ENCODE results near the gene FRY.

The FRY gene

GRCh38 chr13:32187651-32188050 is 156.1 kb downstream of the FRY start:
- no peak for DNase-seq

- DNase-seq, result no peak
Measured at GRCh38 chr13:32191452-32191998, 160.0 kb downstream of the FRY start.

GRCh38 chr13:32195713-32196112 is 164.1 kb downstream of the FRY start:
- DNase-seq, result no peak

DNA sequence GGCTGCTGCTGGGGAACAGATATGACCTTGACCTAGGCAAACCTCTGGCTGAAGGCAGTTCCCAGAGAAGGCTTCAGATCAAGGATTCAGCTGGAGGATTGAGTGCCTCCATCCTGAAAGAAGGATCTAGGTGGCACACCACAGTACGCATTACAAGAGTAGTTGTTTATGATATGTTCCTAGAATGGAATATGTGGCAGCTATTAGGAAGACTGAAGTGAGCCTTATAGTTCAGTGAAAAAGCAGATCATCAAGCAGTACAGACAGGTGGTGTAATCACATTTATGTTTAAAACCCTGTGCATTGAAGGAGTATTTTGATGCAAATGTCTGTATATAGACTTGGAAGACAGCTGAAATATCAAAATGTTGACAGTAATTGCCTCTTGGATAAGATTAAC is 167.6 kb downstream of the FRY start:
- no peak for DNase-seq

DNA sequence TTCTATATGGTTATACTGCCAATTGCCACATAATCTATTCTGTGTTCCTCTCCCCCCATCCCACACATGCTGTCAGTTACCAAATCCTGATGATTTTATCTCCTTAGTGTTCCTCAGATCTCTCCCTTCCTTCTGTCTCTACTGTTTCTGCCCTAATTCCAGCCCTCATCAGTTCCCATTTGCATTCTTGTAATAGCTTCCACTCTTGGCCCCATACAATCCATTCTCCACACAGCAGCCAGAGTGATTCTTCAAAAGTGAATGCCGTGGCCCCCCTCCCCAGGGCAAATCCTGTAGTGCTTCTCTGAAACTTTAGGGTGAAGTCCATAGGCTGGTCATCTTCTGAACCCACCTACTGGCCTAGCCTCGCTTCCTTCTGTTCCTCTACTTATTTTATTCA is 169.2 kb downstream of the FRY start:
- no peak for DNase-seq

DNA sequence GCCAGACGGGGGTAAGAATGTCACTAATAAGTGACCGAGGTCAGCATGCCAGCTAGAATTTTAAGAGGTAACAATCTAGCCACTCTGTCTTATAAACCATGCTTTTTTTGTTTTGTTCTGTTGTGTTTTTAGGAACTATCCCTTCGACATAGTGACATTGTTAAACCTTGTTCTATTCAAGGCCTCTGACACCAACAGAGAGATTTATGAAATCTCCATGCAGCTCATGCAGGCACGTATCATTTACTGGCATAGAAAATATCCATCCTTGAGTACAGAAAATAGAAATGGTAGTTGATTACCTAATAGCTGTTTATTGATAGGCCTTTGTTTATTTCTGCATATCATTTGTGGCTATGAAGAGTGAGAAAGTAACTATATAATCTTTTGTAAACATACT is 170.2 kb downstream of the FRY start:
- DNase-seq, result no peak

- no peak for DNase-seq
Measured at GRCh38 chr13:32202268-32202667, 170.7 kb downstream of the FRY start.

- DNase-seq, result no peak
Measured at GRCh38 chr13:32203221-32203620, 171.6 kb downstream of the FRY start.

GRCh38 chr13:32203736-32204135 is 172.2 kb downstream of the FRY start:
- DNase-seq, result no peak

DNA sequence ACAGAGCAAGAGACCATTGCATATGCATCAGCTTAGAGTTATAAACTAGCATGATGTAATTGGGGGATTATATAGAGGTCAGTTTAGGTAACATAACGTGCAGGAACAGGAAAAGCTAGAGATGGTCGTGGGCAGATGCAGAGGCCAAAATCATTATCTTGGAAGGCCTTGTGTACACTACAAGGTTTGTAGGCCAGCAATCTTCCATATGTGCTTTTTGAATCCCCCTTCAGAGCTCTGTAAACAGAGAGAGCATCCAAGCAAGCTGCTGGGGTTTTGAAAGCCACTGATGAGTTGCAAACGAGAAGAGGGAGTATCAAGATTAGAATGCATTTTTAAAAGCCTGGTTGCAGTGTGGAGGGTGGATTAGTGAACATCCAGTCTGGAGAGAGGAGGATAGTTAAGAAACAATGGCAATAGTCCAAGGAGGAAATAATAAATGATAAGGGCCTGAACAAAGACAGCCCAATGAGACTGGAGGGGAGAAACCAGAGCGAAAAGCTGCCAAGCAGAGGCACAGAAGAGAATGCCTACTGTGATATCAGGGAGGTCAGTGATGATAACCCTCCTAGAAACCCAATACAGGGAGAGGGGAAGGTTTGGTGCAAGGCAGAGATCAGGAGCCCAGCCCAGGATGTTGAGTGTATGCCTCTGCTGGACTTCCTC is 174.0 kb downstream of the FRY start:
- no peak for DNase-seq

DNA sequence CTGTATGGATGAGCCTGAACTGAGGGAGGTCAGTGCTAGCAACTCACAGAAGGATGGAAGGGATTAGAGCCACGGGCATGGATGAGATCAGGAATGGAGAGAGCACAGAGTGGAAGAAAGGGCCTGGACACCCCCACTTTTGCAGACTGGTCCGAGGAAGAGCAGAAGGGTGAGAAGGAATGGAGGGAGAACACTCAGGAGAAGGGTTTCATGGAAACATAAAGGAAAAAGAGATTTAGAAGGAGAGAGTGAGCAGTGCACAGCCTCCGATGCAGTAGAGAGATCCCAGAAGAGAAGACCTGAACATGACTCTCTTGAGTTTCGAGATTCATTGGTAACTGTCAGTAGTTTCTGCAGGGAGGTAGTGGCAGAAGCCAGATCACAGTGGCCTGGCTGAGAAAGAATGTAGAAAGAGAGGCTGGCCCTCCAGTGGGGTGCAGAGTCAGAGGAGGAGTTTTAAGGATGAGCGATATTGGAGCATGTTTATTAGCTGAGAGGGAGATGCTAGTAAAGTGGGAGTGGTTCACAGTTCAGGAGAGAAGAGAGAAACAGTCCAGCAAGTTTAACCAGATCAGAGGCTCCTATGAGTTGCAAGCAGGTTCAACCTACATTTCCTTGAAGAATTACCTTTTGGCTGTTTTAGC is 174.6 kb downstream of the FRY start:
- no peak for DNase-seq

DNA sequence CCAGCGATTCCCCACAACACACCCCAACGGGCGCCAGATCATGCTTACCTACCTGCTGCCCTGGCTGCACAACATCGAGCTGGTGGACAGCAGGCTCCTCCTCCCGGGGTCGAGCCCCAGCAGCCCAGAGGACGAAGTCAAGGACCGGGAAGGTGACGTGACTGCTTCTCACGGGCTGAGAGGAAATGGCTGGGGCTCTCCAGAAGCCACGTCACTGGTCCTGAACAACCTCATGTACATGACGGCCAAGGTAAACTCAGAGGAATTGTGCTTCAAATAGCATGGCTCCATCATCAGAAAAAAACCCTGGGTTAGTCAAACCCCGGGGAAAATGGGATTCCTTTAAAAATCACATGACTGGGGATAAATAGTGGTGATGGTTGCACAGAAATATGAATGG is 177.3 kb downstream of the FRY start:
- no peak for DNase-seq

DNA sequence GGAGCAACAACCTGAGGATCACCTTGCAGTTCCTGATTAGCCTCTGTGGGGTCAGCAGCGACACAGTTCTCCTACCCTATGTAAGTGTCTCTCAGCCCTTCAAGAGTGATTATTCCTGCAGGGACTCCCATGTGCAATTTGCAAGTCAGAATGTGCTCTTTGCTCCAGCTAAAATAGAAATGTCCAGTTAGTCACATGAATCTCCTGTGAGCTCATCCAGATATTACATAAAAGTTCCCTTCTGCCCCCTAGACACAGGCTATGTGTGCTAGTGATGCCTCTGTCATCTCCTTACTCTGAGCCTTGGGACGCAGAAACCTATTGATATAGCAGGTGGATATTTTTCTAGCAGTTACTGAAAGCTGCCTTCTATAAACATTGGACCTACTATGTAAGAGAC is 178.1 kb downstream of the FRY start:
- no peak for DNase-seq

DNA sequence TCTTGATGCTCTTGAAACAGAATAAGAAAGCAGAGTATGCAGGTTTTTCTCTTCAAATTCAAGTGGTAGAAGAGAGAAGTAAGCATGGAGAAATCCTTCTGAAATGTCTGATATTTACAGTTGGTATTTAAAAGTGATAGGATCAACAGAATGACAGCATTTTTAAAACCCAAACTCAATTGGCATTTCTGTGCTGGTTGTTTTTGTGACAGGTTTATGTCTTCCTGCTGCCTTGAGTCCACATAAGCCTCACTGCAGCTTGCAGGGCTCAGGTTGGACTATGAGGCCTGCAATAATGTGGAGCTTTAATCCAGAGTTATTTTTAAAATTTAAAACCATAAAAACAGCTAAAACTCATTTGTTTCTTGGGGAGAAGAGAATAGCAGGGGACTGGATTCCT is 178.5 kb downstream of the FRY start:
- DNase-seq, result no peak

DNA sequence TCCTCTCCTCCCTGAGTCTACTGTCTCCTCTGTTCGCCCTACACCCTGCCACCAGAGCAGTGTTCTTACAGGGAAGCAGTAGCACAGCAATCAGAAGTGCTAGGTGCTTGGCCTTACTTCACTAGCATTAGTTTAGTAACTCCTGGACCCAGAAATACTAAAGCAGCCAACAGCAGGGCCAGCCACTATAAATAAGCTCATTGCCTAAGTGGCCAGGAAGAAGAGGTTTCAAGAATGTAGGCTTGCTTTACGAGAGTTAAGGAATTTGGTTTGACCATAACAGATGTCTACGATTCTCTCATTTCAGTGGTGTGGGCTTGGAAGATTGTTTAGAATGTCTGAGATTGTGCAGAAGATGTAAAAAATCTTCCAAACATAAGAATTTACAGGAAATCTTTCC is 180.2 kb downstream of the FRY start:
- no peak for DNase-seq

GRCh38 chr13:32212421-32212820 is 180.8 kb downstream of the FRY start:
- DNase-seq, result no peak

GRCh38 chr13:32213626-32214025 is 182.1 kb downstream of the FRY start:
- DNase-seq, result no peak

DNA sequence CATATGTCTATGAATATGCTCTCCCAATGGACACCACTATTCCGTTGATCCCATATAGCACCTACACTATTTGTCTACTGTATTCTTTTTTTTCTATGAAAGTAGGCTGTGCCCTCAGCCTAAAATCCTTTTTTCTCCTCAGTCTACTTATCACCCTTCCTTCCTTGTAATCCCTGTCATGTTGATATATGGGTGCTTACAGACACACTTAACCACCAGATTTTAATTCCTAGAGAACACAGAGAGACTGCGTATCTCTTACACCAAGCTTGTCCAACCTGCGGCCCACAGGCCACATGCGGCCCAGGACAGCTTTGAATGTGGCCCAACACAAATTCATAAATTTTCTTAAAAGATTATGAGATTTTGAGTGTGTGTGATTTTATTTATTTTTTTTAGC is 182.5 kb downstream of the FRY start:
- no peak for DNase-seq

- no peak for DNase-seq
Measured at GRCh38 chr13:32216281-32216680, 184.7 kb downstream of the FRY start.

DNA sequence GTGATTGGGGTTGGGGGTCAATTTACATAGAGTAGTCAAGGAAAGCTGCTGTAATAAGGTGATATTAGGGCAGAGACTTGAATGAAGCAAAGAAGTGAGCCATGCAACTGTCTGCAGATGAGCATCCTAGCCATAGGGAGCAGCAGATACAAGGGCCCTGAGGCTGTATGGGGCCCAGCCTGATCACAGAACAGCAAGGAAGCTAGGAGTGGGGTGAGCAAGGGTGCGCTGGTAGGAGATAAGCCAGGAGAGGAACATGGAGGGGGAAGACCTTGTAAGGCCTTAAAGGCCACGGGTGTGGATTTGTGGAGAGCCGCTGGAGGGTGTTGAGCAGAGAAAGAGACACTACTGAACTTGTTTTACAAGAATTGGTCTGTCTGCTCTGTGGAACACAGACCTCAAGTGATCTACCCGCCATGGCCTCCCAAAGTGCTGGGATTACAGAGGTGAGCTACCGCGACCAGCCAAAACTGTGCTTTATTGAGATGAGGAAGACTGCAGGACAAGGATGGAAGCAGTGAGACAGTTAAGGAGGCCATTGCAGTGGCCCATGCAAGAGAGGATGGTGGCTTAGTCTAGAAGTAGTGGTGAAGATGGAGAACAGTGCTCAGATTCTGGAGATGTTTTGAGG is 190.6 kb downstream of the FRY start:
- DNase-seq, result no peak

DNA sequence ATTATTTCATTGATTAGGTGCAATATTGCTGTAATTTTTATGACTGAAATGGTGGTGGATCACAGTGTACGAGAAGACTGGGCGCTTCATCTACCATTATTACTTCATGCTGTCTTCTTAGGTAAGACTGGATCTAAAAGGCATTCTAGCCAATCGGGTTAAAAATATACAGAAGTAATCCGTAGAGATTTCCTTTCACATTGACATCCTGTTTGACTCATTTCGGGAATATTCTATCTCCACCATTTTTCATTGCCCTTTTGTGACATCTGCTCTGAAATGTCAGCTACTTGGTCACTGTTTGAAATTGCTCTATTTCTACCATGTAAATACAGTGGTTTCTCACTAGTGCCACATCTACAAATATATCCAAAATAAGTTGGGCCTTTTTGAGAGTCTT is 193.3 kb downstream of the FRY start:
- no peak for DNase-seq

- no peak for DNase-seq
Measured at GRCh38 chr13:32225481-32225931, 193.9 kb downstream of the FRY start.

GRCh38 chr13:32228330-32229041 is 196.9 kb downstream of the FRY start:
- no peak for DNase-seq

DNA sequence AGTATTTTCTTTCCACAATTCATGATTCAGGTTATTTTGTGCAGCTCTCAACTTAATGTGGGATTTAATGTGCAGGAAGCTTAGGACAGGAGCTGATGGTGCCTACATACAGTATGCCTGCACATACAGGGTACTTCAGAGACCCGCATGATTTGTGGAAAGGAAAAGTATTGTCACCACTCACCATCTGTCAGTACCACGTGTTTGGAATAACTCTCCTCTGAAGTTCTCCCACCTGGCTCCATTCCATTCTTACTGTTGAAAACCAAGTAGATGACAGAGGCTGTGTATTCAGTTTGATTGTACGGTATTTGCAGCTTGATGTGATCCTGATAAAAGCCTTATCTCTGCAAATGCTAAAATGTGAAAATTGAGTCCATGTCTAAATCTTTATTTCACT is 197.9 kb downstream of the FRY start:
- no peak for DNase-seq
